ENCODE measurements around the gene CCNB1.
"Not testable (repeated sequence)": the region's sequence is repeated elsewhere in the genome, so short reads cannot be mapped to it uniquely, and the experiment has no call there.

CCNB1 gene

DNA sequence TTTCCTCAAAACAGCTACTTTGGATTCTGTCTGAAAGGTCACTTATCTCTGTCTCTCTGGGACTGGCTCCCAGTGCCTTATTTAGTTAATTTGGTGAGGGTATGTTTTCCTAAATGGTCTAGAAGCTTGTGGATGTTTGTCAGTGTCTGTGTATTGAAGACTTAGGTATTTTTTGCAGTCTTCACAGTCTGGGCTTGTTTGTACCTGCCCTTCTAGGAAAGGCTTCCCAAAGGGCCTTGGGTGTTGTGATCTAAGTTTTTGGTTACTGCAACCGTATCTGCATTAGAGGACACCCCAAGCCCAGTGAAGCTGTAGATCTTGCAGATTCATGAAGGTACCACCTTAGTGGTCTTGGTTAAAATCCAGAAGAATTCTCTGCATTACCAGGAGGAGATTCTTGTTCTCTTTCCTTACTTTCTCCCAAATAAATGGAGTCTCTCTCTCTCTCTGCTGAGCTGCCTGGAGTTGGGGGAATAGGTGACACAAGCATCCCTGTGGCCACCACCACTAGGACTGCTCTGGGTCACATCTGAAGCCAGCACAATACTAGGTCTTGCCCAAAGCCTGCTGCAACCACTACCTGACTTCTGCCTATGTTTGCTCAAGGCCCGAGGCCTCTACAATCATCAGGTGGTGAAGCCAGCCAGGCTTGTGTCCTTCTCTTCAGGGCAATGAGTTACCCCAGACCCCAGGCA, 17.8 kb upstream of the CCNB1 start:
- Histone ChIP-seq H3K4me3 (ENCODE audit: low read length) (no peak overlapping the region), H3K27me3 (ENCODE audit: control insufficient read depth, insufficient read depth, low read length) (no peaks in the 10 kb centered on the region), H3K4me1 (ENCODE audit: control insufficient read depth, insufficient read depth, low read length) (no peaks in the 10 kb centered on the region), H3K36me3 (ENCODE audit: control insufficient read depth, insufficient read depth, low read length) (no peaks in the 10 kb centered on the region), H3K9me3 (ENCODE audit: control insufficient read depth, low read length) (no peaks in the 10 kb centered on the region), H3K9ac (ENCODE audit: low read length) (no peak overlapping the region)

DNA sequence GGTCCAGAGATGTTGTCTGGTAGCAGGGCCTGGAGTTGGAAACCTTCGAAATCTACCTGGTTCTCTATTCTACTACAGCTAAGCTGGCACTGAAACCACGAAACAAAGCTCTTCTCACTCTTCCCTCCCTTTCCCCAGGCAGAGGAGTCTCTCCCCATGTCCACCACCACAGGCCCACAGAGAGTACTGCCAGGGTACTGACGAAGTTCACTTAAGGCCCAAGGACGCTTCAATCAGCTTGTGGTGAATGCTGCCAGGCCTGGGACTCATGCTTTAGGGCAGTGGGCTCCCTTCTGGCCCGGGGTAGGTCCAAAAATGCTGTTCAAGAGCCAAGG, 17.3 kb upstream of the CCNB1 start:
- Histone ChIP-seq H3K4me3 (ENCODE audit: low read length) (no peak overlapping the region), H3K9ac (ENCODE audit: low read length) (no peak overlapping the region), H3K27me3 (ENCODE audit: control insufficient read depth, insufficient read depth, low read length) (no peaks in the 10 kb centered on the region), H3K4me1 (ENCODE audit: control insufficient read depth, insufficient read depth, low read length) (no peaks in the 10 kb centered on the region), H3K9me3 (ENCODE audit: control insufficient read depth, low read length) (no peaks in the 10 kb centered on the region), H3K36me3 (ENCODE audit: control insufficient read depth, insufficient read depth, low read length) (no peaks in the 10 kb centered on the region)

DNA sequence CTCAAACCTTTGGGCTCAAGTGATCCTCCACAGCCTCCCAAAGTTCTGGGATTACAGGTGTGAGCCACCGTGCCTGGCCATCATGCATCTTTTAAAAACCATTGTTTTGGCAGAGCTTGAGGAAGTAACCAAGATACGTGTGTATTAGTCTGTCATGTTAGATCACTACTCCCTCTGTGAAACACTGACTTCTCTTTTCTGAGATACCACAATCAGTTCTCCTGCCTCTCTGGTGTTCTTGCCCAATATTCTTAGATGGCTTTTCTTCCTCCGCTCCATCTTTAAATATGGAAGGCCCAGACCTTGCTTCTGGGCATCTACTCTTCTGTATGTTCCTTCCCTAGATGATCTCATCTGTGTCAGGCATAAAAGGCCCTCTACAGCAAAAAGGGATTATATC, 14.2 kb upstream of the CCNB1 start:
- H3K9ac ChIP-seq (ENCODE audit: low read length): no peak overlapping the region
- no peaks in the 10 kb centered on the region for H3K9me3 ChIP-seq (ENCODE audit: control insufficient read depth, low read length)
- H3K4me1 ChIP-seq (ENCODE audit: control insufficient read depth, insufficient read depth, low read length): no peaks in the 10 kb centered on the region
- H3K27me3 ChIP-seq (ENCODE audit: control insufficient read depth, insufficient read depth, low read length): no peaks in the 10 kb centered on the region
- H3K36me3 ChIP-seq (ENCODE audit: control insufficient read depth, insufficient read depth, low read length): no peaks in the 10 kb centered on the region
- no peak overlapping the region for H3K4me3 ChIP-seq (ENCODE audit: low read length)

DNA sequence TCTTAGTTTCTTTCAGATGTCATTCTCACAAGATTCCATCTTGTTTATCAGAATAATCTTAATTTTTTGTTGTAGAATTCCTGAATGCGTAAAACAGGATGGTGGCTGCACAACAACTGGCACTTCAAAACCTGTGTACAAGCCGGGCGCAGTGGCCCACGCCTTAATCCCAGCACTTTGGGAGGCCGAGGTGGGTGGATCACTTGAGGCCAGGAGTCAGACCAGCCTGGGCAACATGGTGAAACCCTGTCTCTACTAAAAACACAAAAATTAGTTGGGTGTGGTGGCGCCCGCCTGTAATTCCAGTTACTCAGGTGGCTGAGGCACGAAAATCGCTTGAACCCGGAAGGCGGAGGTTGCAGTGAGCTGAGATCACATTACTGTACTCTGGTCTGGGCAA, 10.5 kb upstream of the CCNB1 start:
- Histone ChIP-seq H3K9me3 (ENCODE audit: control insufficient read depth, low read length) (no peaks in the 10 kb centered on the region), H3K4me1 (ENCODE audit: control insufficient read depth, insufficient read depth, low read length) (no peaks in the 10 kb centered on the region), H3K36me3 (ENCODE audit: control insufficient read depth, insufficient read depth, low read length) (no peaks in the 10 kb centered on the region), H3K9ac (ENCODE audit: low read length) (no peak overlapping the region), H3K27me3 (ENCODE audit: control insufficient read depth, insufficient read depth, low read length) (no peaks in the 10 kb centered on the region), H3K4me3 (ENCODE audit: low read length) (no peak overlapping the region)

DNA sequence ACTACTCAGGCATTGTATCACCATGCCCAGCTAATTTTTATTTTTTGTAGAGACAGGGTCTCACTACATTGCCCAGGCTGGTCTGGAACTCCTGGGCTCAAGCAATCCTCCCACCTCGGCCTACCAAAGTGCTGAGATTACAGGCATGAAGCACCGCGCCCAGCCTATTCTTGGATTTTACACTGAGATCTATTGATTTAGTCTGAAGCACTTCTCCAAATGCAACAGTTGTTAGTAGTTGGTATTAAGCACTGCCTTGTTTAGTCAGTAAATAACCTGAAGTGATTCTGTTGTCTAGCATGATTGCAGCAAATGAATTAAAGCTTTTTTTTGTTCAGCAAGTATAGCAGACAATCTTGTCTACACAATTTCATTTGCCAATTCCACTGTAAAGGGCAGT, 8.9 kb upstream of the CCNB1 start:
- no peaks in the 10 kb centered on the region for H3K27me3 ChIP-seq (ENCODE audit: control insufficient read depth, insufficient read depth, low read length)
- H3K36me3 ChIP-seq (ENCODE audit: control insufficient read depth, insufficient read depth, low read length): no peaks in the 10 kb centered on the region
- H3K4me3 ChIP-seq (ENCODE audit: low read length): no peak overlapping the region
- no peaks in the 10 kb centered on the region for H3K4me1 ChIP-seq (ENCODE audit: control insufficient read depth, insufficient read depth, low read length)
- no peak overlapping the region for H3K9ac ChIP-seq (ENCODE audit: low read length)
- H3K9me3 ChIP-seq (ENCODE audit: control insufficient read depth, low read length): no peaks in the 10 kb centered on the region

DNA sequence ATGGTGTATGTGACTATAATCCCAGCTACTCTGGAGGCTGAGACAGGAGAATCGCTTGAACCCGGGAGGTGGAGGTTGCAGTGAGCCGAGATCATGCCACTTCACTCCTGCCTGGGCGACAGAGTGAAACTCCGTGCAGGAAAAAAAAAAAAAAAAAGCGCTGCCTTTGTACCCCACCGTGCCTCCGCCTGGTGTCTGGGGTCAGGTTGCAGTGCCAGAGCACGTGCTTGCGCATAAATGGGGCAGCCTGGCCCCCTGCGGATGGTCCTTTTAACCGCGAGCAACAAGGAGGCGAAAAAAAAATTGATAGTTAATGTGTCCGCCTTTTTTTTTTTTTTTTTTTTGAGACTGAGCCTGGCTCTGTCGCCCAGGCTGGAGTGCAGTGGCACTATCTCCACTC, 6.3 kb upstream of the CCNB1 start:
- H3K4me3 ChIP-seq (ENCODE audit: low read length): no peak overlapping the region
- no peaks in the 10 kb centered on the region for H3K27me3 ChIP-seq (ENCODE audit: control insufficient read depth, insufficient read depth, low read length)
- no peaks in the 10 kb centered on the region for H3K36me3 ChIP-seq (ENCODE audit: control insufficient read depth, insufficient read depth, low read length)
- H3K9me3 ChIP-seq (ENCODE audit: control insufficient read depth, low read length): no peaks in the 10 kb centered on the region
- H3K4me1 ChIP-seq (ENCODE audit: control insufficient read depth, insufficient read depth, low read length): no peaks in the 10 kb centered on the region
- H3K9ac ChIP-seq (ENCODE audit: low read length): no peak overlapping the region

DNA sequence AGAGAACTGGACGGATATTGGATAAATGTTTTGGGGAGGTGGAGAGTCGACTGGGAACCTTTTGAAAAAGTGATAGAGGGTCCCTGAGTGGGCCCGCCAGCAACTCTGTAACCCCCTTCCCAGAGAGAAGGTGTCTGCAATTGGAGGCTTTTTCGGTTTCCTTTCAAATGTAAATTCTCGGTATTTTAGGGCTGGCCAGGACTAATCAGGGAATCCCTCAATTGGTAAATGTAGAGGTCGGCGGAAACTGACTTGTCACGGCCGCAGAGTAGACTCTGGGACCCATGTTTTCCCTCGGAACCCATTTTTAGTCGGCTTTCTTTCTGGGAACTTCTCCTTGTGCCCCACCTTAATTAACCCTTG, 524 bp downstream of the CCNB1 start:
- Histone ChIP-seq H3K9ac (ENCODE audit: low read length) (peak overlapping the region; percentile 69), H3K36me3 (ENCODE audit: control insufficient read depth, insufficient read depth, low read length) (no peaks in the 10 kb centered on the region), H3K27me3 (ENCODE audit: control insufficient read depth, insufficient read depth, low read length) (no peaks in the 10 kb centered on the region), H3K4me1 (ENCODE audit: control insufficient read depth, insufficient read depth, low read length) (peaks cover 13% of the 10 kb centered on the region), H3K9me3 (ENCODE audit: control insufficient read depth, low read length) (no peaks in the 10 kb centered on the region), H3K4me3 (ENCODE audit: low read length) (peak overlapping the region; percentile 86)

DNA sequence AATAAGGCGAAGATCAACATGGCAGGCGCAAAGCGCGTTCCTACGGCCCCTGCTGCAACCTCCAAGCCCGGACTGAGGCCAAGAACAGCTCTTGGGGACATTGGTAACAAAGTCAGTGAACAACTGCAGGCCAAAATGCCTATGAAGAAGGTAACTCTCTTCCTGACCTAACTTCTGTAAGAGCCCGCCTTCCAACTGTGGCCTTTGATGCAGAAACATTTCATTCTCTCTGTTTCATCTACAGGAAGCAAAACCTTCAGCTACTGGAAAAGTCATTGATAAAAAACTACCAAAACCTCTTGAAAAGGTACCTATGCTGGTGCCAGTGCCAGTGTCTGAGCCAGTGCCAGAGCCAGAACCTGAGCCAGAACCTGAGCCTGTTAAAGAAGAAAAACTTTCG, 979 bp downstream of the CCNB1 start:
- H3K36me3 ChIP-seq (ENCODE audit: control insufficient read depth, insufficient read depth, low read length): no peaks in the 10 kb centered on the region
- peaks cover 13% of the 10 kb centered on the region for H3K4me1 ChIP-seq (ENCODE audit: control insufficient read depth, insufficient read depth, low read length)
- peak overlapping the region; percentile 69 for H3K9ac ChIP-seq (ENCODE audit: low read length)
- H3K27me3 ChIP-seq (ENCODE audit: control insufficient read depth, insufficient read depth, low read length): no peaks in the 10 kb centered on the region
- H3K9me3 ChIP-seq (ENCODE audit: control insufficient read depth, low read length): no peaks in the 10 kb centered on the region
- peak overlapping the region; percentile 86 for H3K4me3 ChIP-seq (ENCODE audit: low read length)

DNA sequence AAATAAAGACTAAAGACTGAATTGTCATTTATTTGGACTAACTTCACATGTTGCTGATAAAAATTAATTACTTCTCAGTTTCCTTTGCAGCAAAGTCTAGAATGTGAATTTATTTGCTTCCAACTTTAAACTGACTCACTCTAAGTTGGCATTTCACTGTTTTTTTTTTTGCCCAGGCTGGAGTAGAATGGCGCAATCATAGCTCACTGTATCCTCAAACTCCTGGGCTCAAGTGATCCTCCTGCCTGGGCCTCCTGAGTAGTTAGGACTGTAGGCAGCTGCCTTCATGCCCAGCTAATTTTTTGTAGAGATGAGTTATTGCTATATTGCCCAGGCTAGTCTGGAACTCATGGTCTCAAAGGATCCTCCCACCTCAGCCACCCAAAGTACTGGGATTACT, 3.5 kb downstream of the CCNB1 start:
- no peaks in the 10 kb centered on the region for H3K9me3 ChIP-seq (ENCODE audit: control insufficient read depth, low read length)
- H3K4me3 ChIP-seq (ENCODE audit: low read length): no peak overlapping the region
- H3K9ac ChIP-seq (ENCODE audit: low read length): no peak overlapping the region
- no peaks in the 10 kb centered on the region for H3K36me3 ChIP-seq (ENCODE audit: control insufficient read depth, insufficient read depth, low read length)
- H3K27me3 ChIP-seq (ENCODE audit: control insufficient read depth, insufficient read depth, low read length): no peaks in the 10 kb centered on the region
- H3K4me1 ChIP-seq (ENCODE audit: control insufficient read depth, insufficient read depth, low read length): peaks cover 13% of the 10 kb centered on the region

DNA sequence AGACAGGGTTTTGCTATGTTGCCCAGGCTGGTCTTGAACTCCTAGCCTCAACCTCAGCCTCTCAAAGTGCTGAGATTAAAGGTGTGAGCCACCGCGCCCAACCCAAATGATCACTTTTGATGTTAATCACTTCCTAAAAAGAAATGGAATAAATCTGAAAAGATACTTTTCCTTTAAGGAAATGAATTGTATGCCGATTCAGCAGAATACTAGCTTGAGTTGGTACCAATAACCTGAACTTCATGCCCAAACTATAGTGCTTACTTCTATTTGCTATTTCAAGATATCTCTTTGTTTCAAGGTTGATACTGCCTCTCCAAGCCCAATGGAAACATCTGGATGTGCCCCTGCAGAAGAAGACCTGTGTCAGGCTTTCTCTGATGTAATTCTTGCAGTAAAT, 4.0 kb downstream of the CCNB1 start:
- no peaks in the 10 kb centered on the region for H3K36me3 ChIP-seq (ENCODE audit: control insufficient read depth, insufficient read depth, low read length)
- H3K9me3 ChIP-seq (ENCODE audit: control insufficient read depth, low read length): no peaks in the 10 kb centered on the region
- H3K4me1 ChIP-seq (ENCODE audit: control insufficient read depth, insufficient read depth, low read length): peaks cover 13% of the 10 kb centered on the region
- H3K27me3 ChIP-seq (ENCODE audit: control insufficient read depth, insufficient read depth, low read length): no peaks in the 10 kb centered on the region
- H3K9ac ChIP-seq (ENCODE audit: low read length): no peak overlapping the region
- H3K4me3 ChIP-seq (ENCODE audit: low read length): no peak overlapping the region

DNA sequence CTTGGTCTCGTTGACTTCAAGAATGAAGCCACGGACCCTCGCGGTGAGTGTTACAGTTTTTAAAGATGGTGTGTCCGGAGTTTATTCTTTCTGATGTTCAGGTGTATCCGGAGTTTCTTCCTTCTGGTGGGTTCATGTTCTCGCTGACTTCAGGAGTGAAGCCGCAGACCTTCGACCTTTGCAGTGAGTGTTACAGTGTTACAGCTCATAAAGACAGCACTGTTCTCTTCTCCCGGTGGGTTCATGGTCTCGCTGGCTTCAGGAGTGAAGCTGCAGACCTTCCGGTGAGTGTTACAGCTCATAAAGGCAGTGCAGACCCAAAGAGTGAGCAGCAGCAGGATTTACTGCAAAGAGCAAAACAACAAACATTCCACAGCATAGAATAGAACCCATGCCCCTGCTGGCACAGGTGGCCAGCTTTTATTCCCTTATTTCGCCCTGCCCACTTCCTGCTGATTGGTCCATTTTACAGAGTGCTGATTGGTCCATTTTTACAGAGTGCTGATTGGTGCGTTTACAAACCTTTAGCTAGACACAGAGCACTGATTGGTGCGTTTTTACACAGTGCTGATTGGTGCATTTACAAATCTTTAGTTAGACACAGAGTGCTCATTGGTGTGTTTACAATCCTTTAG, 14.8 kb downstream of the CCNB1 start:
- H3K4me1 ChIP-seq (ENCODE audit: control insufficient read depth, insufficient read depth, low read length); H3K4me3 ChIP-seq (ENCODE audit: low read length): not testable (repeated sequence)

DNA sequence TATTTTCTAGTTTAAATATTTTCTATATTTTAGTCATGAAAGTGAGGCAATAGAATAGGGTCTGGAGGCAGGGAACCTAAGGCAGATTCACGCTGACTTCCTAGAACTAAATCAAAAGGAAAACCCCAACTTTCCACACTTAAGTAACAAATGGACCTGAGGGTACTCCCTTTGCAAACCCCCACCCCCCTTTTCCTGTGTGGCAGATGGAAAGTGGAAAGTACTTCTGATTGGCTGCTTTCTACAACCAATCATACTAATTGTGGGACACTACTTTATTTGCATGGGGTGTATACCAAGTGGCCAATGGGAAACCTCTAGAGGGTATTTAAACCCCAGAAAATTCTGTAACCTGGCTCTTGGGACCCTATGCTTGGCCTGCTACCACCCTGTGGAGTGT, 17.7 kb downstream of the CCNB1 start:
- Histone ChIP-seq H3K9me3 (ENCODE audit: control insufficient read depth, low read length) (no peaks in the 10 kb centered on the region), H3K27me3 (ENCODE audit: control insufficient read depth, insufficient read depth, low read length) (no peaks in the 10 kb centered on the region), H3K9ac (ENCODE audit: low read length) (no peak overlapping the region), H3K36me3 (ENCODE audit: control insufficient read depth, insufficient read depth, low read length) (no peaks in the 10 kb centered on the region), H3K4me3 (ENCODE audit: low read length) (no peak overlapping the region), H3K4me1 (ENCODE audit: control insufficient read depth, insufficient read depth, low read length) (peaks cover 4% of the 10 kb centered on the region)

More for the DNA sequence above, 14.8 kb downstream of the CCNB1 start:
- H3K27me3 ChIP-seq (ENCODE audit: control insufficient read depth, insufficient read depth, low read length); H3K9me3 ChIP-seq (ENCODE audit: control insufficient read depth, low read length); H3K9ac ChIP-seq (ENCODE audit: low read length); H3K36me3 ChIP-seq (ENCODE audit: control insufficient read depth, insufficient read depth, low read length): not testable (repeated sequence)

DNA sequence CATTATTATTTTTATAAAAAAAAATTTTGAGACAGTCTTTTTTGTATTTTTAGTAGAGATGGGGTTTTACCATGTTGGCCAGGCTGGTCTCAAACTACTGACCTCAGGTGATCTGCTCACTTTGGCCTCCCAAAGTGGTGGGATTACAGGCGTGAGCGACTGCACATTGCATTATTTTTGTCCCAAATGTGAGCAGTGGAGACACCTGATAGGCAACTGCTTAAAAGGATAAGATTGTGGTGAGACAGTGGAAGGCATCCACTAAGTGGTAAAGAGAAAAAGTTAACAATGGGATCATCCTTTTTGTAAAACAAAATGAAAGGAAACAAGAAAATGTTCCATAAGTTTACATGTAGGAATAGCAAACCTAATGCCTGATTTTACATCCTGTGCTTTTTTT, 20.4 kb downstream of the CCNB1 start:
- H3K36me3 ChIP-seq (ENCODE audit: control insufficient read depth, insufficient read depth, low read length): no peaks in the 10 kb centered on the region

More for the DNA sequence above, 20.4 kb downstream of the CCNB1 start:
- peaks cover 8% of the 10 kb centered on the region for H3K4me1 ChIP-seq (ENCODE audit: control insufficient read depth, insufficient read depth, low read length)
- H3K9ac ChIP-seq (ENCODE audit: low read length): no peak overlapping the region
- H3K9me3 ChIP-seq (ENCODE audit: control insufficient read depth, low read length): no peaks in the 10 kb centered on the region
- no peak overlapping the region for H3K4me3 ChIP-seq (ENCODE audit: low read length)
- H3K27me3 ChIP-seq (ENCODE audit: control insufficient read depth, insufficient read depth, low read length): no peaks in the 10 kb centered on the region

All from mucosa of stomach (tissue), 1 donor.